Stimulated activated naive CD8-positive, alpha-beta T cell treated with anti-CD3 and anti-CD28 coated beads, Interleukin-15, Interleukin-2, amounts not matched to agents 100 U/mL and 50 U/mL, for 24 hours (primary cell): ENCODE data around the gene RAB3B.
A peak's percentile ranks its signal among the peaks of the same experiment; 100 is the strongest.
"Not testable (repeated sequence)": the region's sequence is repeated elsewhere in the genome, so short reads cannot be mapped to it uniquely, and the experiment has no call there.

Source experiments
- ATAC-seq: fragments of 150-1000 bp; cut with Tn5 transposase; one replicate; pipeline ENCODE4 v1.10.0; 2021
- DNase-seq: peaks from one replicate; pipeline ENCODE4 v3.0.0; 2021

The RAB3B gene

GRCh38 chr1:51919684-51920083 is 70.8 kb downstream of the RAB3B start:
- ATAC-seq: no peak
- DNase-seq: no peak

GRCh38 chr1:51916587-51917405 is 73.7 kb downstream of the RAB3B start:
- DNase-seq (no peak), ATAC-seq (no peak)

DNA sequence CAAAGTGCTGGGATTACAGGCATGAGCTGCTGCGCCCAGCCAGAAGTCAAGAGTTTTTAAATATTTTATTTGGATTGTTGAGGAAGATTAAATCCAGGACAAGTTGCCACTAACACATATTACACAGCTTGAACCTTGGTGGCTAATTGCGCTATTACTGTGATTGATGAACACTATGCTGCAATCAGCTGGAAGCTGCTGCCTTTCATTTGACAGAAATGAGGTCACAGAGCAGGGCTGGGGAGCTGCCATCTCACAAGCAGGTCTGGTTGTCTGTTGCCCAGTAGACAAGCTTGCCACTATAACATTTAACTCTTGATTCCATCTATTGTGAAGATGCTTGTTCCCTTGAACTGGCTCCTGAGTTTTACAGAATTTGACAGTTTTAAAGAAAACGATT is 74.5 kb downstream of the RAB3B start:
- DNase-seq: no peak
- no peak for ATAC-seq

DNA sequence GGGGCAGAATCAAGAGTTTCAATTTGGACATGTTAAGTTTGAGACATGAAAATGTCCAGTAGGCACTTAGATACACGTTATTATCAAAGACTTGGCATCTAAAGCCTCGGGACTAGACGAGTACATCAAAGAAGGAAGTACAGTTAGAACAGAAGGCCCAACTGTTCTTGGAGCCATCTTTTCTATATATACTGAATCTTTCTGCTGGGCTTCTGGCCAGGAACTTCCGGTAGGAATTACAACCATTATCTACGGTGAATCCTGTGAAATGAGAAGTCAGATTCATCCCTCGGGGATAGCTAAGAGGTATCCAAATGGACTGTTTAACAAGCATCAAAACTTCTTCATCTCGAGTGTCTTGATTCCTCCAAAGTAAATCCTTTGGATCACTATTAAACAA is 77.6 kb downstream of the RAB3B start:
- no peak for DNase-seq
- no peak for ATAC-seq

- no peak for DNase-seq
- no peak for ATAC-seq
These were observed 80.1 kb downstream of the RAB3B start for GRCh38 chr1:51910221-51911000.

DNA sequence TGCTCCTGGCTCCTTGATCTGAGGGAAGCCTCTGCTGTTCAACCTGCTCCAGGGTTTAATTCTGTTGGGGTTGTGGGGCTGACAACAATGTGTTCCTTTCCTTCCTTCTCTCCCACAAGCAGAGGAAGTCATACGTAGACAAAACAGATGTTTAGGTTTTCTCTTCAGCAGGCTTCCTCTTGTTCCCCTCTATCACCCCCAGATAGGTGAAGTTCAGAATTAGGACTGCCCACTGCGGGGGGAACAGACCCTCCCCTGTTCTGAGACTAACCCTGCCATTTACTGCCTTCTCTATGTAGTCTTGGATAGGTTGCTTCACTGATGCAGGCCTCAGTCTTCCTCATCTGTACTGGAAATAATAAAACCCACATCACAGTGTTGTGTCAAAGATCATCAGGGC is 82.0 kb downstream of the RAB3B start:
- ATAC-seq: no peak
- DNase-seq: no peak

DNA sequence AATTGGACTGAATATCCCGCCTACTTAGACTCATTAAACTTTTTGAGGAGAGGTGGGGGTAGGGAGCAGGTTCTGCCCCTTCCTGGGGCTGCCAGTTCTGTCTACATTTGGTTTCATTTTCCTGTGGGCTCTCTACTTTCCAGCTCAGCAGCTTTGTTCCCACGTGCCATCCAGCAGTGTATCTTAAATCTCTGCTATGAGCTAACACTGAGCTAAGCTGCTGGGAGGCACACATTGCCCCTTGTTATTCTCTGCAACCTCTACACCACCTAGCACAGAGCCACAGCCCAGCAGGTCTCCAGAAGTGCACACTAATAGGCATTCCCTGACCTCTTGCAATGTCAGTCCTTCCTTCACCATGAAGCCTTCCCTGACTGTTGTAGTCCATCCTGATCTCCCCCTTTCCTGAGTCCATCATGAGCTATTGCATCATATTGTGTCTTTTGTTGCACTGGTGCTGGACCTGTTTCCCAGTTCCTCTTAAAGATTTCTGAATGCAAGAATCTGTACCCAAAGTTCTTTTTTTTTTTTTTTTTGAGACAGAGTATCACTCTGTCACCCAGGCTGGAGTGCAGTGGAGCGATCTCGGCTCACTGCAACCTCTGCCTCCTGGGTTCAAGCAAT is 83.3 kb downstream of the RAB3B start:
- ATAC-seq: no peak

DNA sequence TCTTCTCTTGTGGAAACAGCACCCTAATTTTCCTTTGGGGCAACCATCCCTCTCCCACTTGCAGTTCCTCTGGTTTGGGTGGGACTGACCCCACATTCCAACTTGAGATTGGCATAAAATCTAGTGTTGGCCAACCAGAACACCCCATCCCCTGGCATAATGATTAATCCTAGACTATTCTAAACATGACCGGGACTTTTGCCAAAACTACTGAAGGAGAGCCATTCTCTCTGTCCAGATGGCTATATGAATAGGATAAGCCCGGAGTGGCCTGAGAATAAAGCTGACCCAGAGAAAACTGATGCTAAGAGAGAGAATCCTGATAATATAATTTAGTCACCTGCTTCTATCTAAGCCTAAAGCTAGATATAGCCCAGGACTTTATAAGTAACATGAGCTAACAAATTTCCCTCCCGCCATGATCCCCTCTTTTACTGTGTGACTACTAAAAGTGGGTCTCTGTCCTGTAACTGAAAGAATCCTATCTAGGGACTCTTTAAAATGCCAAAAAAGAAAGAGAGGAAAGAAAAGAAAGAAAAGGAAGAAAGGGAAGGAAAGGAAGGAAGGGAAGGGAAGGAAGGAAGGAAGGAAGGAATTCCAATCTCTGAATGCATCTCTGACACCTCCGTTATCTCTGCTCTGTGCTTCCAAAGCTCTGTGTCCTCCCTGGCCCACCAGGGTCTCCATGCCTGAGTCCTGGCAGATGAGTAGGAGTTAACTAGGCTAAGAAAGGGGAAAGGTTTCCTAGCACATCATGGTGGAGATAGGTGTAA is 84.0 kb downstream of the RAB3B start:
- no peak for DNase-seq
- no peak for ATAC-seq

More for the DNA sequence above, 83.3 kb downstream of the RAB3B start:
- DNase-seq: no peak

GRCh38 chr1:51902456-51902855 is 88.0 kb downstream of the RAB3B start:
- DNase-seq: no peak
- ATAC-seq: no peak

DNA sequence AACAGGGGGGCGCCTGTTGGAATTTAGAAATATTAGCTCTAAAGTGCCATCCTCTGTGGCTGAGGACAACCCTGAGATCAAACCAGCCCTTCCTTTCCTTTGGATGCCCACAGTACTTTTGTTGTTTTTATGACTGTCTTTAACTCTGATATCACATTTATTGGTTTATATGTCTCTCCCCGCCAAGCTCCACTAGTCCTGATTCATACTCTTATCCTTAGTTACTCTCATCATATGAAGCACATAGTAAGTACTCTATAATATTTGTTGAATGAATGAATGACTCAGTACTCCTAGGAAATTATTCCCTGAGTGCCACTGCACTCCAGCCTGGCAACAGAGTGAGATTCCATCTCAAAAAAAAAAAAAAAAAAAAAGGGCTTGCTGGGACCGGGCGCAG is 89.3 kb downstream of the RAB3B start:
- ATAC-seq (no peak), DNase-seq (no peak)

GRCh38 chr1:51899022-51899421 is 91.5 kb downstream of the RAB3B start:
- DNase-seq (no peak), ATAC-seq (no peak)

DNA sequence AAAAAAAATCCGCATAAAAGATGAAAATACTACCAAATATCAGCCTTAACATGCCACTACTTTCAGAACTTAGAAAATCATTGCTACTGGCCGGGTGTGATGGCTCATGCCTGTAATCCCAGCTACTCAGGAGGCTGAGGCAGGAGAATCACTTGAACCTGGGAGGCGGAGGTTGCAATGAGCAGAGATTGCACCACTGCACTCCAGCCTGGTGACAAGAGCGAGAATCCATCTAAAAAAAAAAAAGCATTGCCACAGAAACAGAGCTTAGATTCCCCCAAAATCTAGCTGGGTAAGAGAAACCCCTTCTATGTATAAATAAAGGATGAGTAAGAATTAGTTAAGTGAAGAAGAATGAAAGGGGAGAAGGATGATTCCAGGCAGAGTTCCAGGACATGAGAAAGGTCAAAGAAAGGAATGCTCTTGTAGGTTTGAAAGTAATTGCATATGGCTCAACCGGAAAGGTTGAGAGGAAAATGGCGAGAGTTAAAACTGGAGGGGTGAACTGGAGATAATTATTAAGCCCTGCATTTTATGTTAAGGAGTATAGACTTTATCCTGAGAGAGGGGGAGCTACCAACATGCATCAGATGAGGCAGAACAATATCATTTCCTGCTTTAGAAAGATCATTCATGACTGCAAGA is 92.3 kb downstream of the RAB3B start:
- no peak for ATAC-seq

DNA sequence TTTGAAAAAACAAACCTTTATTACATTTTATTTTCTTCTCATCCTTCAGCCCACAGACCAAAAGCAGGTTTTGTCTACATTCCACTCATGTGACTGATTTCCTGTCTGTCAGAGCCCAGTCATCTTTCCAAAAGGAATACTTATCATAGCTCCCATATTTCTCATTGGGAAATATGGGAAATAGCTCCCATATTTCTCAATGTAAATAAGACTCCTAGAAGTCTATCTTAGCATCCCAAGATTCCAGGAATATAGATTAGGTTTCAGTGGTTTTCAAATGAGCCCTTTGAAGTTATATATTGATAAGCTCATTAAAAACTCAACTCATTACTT is 92.8 kb downstream of the RAB3B start:
- no peak for DNase-seq
- ATAC-seq: no peak

More for the DNA sequence above, 92.3 kb downstream of the RAB3B start:
- no peak for DNase-seq

DNA sequence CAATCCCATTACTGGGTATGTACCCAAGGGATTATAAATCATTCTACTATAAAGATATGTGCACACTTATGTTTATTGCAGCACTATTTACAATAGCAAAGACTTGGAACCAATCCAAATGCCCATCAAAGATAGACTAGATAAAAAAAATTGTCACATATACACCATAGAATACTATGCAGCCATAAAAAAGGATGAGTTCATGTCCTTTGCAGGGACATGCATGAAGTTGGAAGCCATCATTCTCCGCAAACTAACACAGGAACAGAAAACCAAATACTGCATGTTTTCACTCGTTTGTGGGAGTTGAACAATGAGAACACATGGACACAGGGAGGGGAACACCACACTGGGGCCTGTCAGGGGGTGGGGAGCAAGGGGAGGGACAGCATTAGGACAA is 95.8 kb downstream of the RAB3B start:
- not testable (repeated sequence) for DNase-seq, ATAC-seq

DNA sequence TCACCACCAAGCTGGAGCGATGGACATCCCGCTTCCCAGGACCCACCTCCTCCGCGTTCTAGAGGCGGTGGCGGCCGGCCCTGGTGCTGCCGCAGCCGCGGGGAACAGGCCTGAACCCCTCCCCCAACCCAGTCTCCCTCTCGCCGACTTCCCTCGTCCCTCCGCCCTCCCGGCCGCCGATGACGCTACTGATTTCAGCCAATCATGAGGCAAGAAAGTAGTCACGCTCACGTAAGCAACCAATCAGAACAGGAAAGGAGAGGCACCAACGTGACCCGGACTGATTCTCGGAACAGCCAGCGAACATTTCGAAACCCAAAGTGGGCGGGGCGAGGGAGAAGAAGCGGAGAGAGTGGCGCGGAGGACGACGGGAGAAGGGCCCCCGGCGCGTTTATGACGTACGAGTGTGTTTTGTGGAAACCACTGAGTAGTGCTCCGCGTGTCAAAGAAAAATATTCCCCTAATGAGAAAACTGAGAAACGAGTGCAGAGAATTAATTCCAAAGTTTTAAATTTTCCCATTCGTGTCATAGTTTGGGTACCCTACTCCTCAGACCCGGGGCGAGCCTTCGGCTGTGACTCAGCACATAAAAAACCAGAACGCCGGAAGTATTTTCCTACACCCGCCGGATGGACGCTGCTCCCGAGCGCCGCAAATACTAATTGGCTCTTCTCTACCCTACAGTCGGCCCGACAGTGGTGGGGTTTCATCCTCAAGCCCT is 111.7 kb downstream of the RAB3B start, which contains the start of gene NRDC:
NRDC (minus strand) TSS at position 112 of the 721 bp plus-strand sequence. CDS start 112 bp downstream, outside the sequence.
- peak; percentile 95 for ATAC-seq
- peak; percentile 100 for DNase-seq

- DNase-seq: no peak
- ATAC-seq: peak; percentile 0
These were observed 112.2 kb downstream of the RAB3B start for GRCh38 chr1:51878308-51878615.

DNA sequence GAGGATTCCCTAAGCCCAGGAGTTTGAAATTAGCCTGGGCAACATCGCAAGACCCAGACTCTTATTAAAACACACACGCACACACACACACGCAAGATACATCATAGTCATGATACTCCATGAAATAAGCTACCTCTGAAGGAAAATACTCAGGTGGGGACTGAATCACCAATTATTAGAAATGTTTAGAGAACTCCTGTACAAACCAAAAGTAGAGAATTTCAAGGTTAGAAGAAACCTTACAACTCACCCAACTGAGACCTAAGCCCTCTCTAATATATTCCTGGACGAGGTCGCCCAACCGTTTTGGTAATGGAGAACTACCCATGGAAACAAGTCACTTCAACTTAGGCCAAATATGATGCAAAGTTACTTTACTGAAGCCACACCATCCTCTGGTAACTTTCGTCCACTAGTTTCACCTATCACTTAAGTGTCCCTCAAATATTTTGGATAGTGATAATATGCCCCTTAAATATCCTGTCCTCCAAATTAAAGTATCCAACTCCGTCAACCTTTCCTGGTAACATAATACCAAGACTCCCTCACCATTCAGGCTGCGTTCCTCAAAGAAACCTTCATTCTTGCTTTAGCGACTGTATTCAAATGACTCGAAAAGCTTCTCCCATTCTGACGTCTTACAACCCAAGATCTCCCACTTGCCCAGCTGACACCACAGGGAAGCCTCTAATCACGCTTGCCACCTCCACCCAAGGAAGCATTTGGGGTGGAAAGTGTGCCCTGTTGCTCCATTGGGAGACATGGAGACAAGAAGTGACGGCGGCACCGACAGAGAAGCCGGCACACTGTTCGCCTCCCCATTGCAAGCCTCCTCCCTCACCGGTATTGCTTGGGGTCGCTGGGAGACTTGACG is 112.8 kb downstream of the RAB3B start:
- DNase-seq (peak; percentile 26), ATAC-seq (no peak)

DNA sequence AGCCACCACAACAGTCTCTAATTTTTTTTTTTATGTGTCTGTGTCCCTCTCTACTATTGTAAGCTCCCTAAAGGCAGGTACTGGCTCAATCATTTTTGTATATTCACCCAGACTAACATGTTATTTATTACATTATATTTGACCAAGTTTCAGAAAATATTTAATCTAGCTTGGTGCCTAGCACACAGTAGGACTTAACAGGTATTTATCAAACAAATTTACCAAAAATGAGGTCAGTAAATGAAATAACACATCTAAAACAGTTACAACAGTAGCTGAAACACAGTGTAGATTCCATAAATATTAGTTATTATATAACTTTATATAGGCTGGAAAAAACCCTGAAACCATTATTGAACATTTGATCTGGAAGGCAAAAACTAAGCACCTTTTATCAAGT is 114.7 kb downstream of the RAB3B start:
- DNase-seq (no peak), ATAC-seq (no peak)

DNA sequence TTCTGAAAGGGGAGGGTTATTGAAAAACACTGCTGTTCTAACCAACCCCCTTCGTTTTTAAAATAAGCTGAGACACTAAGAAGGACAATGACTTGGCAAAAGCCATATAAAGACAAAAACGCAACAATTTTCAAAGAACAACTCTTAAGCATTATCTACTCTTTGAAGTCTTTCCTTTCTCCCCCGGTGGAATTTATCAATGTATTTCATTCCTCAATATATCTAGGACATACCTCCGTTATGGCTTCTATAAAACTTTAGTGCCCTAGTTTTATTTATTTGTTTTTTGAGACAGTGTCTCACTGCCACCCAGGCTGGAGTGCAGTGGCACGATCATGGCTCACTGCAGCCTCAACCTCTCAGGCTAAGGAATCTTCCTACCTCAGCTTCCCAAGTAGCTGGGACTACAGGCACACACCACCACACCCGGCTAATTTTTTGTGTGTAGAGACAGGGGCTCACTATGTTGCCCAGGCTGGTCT is 115.2 kb downstream of the RAB3B start:
- ATAC-seq (no peak), DNase-seq (no peak)

DNA sequence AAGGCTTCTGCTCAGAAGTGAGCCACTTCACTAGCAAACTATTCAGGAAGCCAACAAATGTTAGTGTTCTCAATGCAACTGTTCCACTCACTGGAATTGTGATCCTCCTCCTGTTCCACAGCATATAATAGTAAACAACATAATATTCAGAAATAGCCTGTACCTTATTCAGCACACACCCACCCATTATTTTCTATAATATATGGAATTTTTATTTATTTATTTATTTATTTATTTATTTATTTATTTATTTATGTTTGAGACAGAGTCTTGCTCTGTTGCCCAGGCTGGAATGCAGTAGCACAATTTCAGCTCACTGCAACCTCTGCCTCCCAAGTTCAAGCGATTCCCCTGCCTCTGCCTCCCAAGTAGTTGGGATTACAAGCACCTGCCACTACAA is 117.2 kb downstream of the RAB3B start:
- not testable (repeated sequence) for ATAC-seq, DNase-seq
